ENCODE measurements around the gene RFFL.

The RFFL gene

GRCh38 chr17:35068249-35068648 lies 4.7 kb upstream of the RFFL start:
- no peak overlapping the region for H3K27ac ChIP-seq
- no peak for TF ChIP-seq ZFX (IDR thresholded peaks at IDR 0.05)
- no peak for TF ChIP-seq CTCF (conservative IDR thresholded peaks at IDR 0.05)

- TF ChIP-seq CTCF (conservative IDR thresholded peaks at IDR 0.05): no peak
- no peak for TF ChIP-seq ZFX (IDR thresholded peaks at IDR 0.05)
These were observed 2.4 kb upstream of the RFFL start for GRCh38 chr17:35065880-35066279.

GRCh38 chr17:35064516-35065215 lies 1.2 kb upstream of the RFFL start:
- H3K27ac ChIP-seq: no peak overlapping the region; the same call in 1 of the 2 replicates
- no peak for TF ChIP-seq CTCF (conservative IDR thresholded peaks at IDR 0.05)
- no peak for TF ChIP-seq ZFX (IDR thresholded peaks at IDR 0.05)

More at GRCh38 chr17:35065880-35066279, 2.4 kb upstream of the RFFL start:
- no peak overlapping the region for H3K27ac ChIP-seq

- TF ChIP-seq ZFX (IDR thresholded peaks at IDR 0.05): no peak
- TF ChIP-seq CTCF (conservative IDR thresholded peaks at IDR 0.05): no peak
- no peak overlapping the region for H3K27ac ChIP-seq
These were observed 1.2 kb downstream of the RFFL start for GRCh38 chr17:35062308-35062707.

GRCh38 chr17:35057332-35057915 lies 6.1 kb downstream of the RFFL start:
- H3K27ac ChIP-seq: peak overlapping the region; percentile 51
- TF ChIP-seq ZFX (IDR thresholded peaks at IDR 0.05) (no peak), CTCF (conservative IDR thresholded peaks at IDR 0.05) (no peak)

- TF ChIP-seq ZFX (IDR thresholded peaks at IDR 0.05) (no peak), CTCF (conservative IDR thresholded peaks at IDR 0.05) (no peak)
- no peak overlapping the region for H3K27ac ChIP-seq
These were observed 7.5 kb downstream of the RFFL start for GRCh38 chr17:35056013-35056412.

GRCh38 chr17:35053204-35053603 lies 10.3 kb downstream of the RFFL start:
- TF ChIP-seq ZFX (IDR thresholded peaks at IDR 0.05): no peak
- no peak for TF ChIP-seq CTCF (conservative IDR thresholded peaks at IDR 0.05)
- H3K27ac ChIP-seq: no peak overlapping the region
